Smooth muscle cell (in vitro differentiated cells): Measurements from ENCODE around the gene MMP8. TPM values are rescaled to one million over a fixed set of nuclear protein-coding genes. Genes with fewer than 3 reads are reported as not detected.
"Not testable (repeated sequence)": the region's sequence is repeated elsewhere in the genome, so short reads cannot be mapped to it uniquely, and the experiment has no call there.

Experiments used
- DNase-seq: peaks from one replicate; lab custom pipeline; 2025; ENCODE audit not compliant: unreplicated experiment; lab: John Stamatoyannopoulos, UW
- H2AFZ ChIP-seq: fragments of 200-600 bp; sonication (generic); 2 replicates; pipeline ENCODE4 v1.6.0; 2016; ENCODE audit warnings: antibody characterized with exemption, low read depth, mild to moderate bottlenecking
- H3F3A ChIP-seq: fragments of 200-600 bp; sonication (generic); 2 replicates; pipeline ENCODE4 v1.6.0; 2017; ENCODE audit warnings: antibody characterized with exemption, low read depth
- H3K27ac ChIP-seq: fragments of 200-600 bp; sonication (generic); 2 replicates; pipeline ENCODE4 v1.5.1; 2016; ENCODE audit warnings: low read depth, mild to moderate bottlenecking
- H3K27me3 ChIP-seq: fragments of 200-600 bp; sonication (generic); 2 replicates; pipeline ENCODE4 v1.6.1; 2016; ENCODE audit warnings: low read depth, mild to moderate bottlenecking
- H3K36me3 ChIP-seq: fragments of 200-600 bp; sonication (generic); 2 replicates; pipeline ENCODE4 v1.5.1; 2016; ENCODE audit warnings: low read depth
- H3K4me1 ChIP-seq: fragments of 200-600 bp; sonication (generic); 2 replicates; pipeline ENCODE4 v1.5.1; 2016; ENCODE audit warnings: low read depth
- H3K4me2 ChIP-seq: fragments of 200-600 bp; sonication (generic); 2 replicates; pipeline ENCODE4 v1.6.0; 2016; ENCODE audit warnings: mild to moderate bottlenecking
- H3K4me3 ChIP-seq: fragments of 200-600 bp; sonication (generic); 2 replicates; pipeline ENCODE4 v1.5.1; 2016; ENCODE audit warnings: mild to moderate bottlenecking
- H3K79me2 ChIP-seq: fragments of 200-600 bp; sonication (generic); 2 replicates; pipeline ENCODE4 v1.6.0; 2016; ENCODE audit warnings: low read depth, mild to moderate bottlenecking
- H3K9ac ChIP-seq: fragments of 200-600 bp; sonication (generic); 2 replicates; pipeline ENCODE4 v1.6.0; 2016; ENCODE audit warnings: low read depth
- H3K9me3 ChIP-seq: fragments of 200-600 bp; sonication (generic); replicated peaks from 2 replicates; pipeline ENCODE4 v1.5.1; 2016; ENCODE audit warnings: low read depth
- H4K20me1 ChIP-seq: fragments of 200-600 bp; sonication (generic); 2 replicates; pipeline ENCODE4 v1.6.0; 2016; ENCODE audit warnings: low read depth
- CTCF ChIP-seq: fragments of 200-600 bp; sonication (generic); IDR thresholded peaks from 2 replicates; pipeline ENCODE4 v1.5.1; 2017; ENCODE audit warnings: borderline replicate concordance, mild to moderate bottlenecking, antibody characterized with exemption; ENCODE audit not compliant: insufficient read depth, poor library complexity, severe bottlenecking
- WGBS: methylation state at CpG from one replicate; pipeline ENCODE4 v1.1.7; 2016; ENCODE audit warnings: low lambda C conversion rate; 5-methylcytosine and 5-hydroxymethylcytosine counted together
- polyA plus RNA-seq: library from polyadenylated mRNA; unstranded; fragments of >200 nt; fragmentation: Nextera tagmentation; extraction: Ambion mirVana; gene quantifications from 2 replicates; pipeline ENCODE4 v1.2.1, GENCODE V29; 2016
- total RNA-seq: library from RNA; depleted of rRNA; stranded (reverse); fragments of >200 nt; gene quantifications from 2 replicates; pipeline ENCODE4 v1.2.3, GENCODE V29; 2014

The MMP8 gene
- total and polyA plus RNA-seq, 2 experiments from 2014 or later: 0.81 TPM; not detected in 1

- Histone ChIP-seq H3K4me1 (no peaks in the 10 kb centered on the region), H3K27me3 (no peaks in the 10 kb centered on the region), H3K4me2 (no peak overlapping the region), H3K27ac (no peak overlapping the region), H3K4me3 (no peak overlapping the region), H3K36me3 (no peaks in the 10 kb centered on the region), H3K9me3 (no peaks in the 10 kb centered on the region), H4K20me1 (no peaks in the 10 kb centered on the region), H3F3A (no peaks in the 10 kb centered on the region), H2AFZ (no peak overlapping the region), H3K9ac (no peak overlapping the region), H3K79me2 (no peaks in the 10 kb centered on the region)
- no peak for DNase-seq
- no peak for TF ChIP-seq CTCF
These were observed 9.9 kb upstream of the MMP8 start for GRCh38 chr11:102734650-102735049.

GRCh38 chr11:102733232-102733875 lies 8.6 kb upstream of the MMP8 start:
- no peak overlapping the region for H2AFZ ChIP-seq
- DNase-seq: no peak
- H3K9me3 ChIP-seq: no peaks in the 10 kb centered on the region
- no peaks in the 10 kb centered on the region for H3K79me2 ChIP-seq
- H4K20me1 ChIP-seq: no peaks in the 10 kb centered on the region
- H3K4me1 ChIP-seq: no peaks in the 10 kb centered on the region
- H3K9ac ChIP-seq: no peak overlapping the region
- no peak overlapping the region for H3K4me3 ChIP-seq
- H3F3A ChIP-seq: no peaks in the 10 kb centered on the region
- no peaks in the 10 kb centered on the region for H3K36me3 ChIP-seq
- 37% methylated on average over 8 of the region's 8 CpGs for WGBS
- no peak overlapping the region for H3K27ac ChIP-seq
- H3K4me2 ChIP-seq: no peak overlapping the region
- peak; percentile 81 for TF ChIP-seq CTCF
- H3K27me3 ChIP-seq: no peaks in the 10 kb centered on the region

- not testable (repeated sequence) for H3K36me3 ChIP-seq, H3K4me2 ChIP-seq, H3K79me2 ChIP-seq, H3K4me1 ChIP-seq, H3F3A ChIP-seq, H4K20me1 ChIP-seq, H2AFZ ChIP-seq, DNase-seq, H3K27me3 ChIP-seq, H3K9me3 ChIP-seq, H3K4me3 ChIP-seq, H3K27ac ChIP-seq, H3K9ac ChIP-seq
- WGBS: 54% methylated on average over 5 of the region's 8 CpGs
These were observed 6.2 kb upstream of the MMP8 start for GRCh38 chr11:102730944-102731343.

- Histone ChIP-seq H3K36me3 (no peaks in the 10 kb centered on the region), H3K79me2 (no peaks in the 10 kb centered on the region), H3K9me3 (no peaks in the 10 kb centered on the region), H3K9ac (no peak overlapping the region), H3K27ac (no peak overlapping the region), H3F3A (no peaks in the 10 kb centered on the region), H3K27me3 (no peaks in the 10 kb centered on the region), H2AFZ (no peak overlapping the region), H3K4me1 (peaks cover 2% of the 10 kb centered on the region), H3K4me3 (no peak overlapping the region), H3K4me2 (no peak overlapping the region), H4K20me1 (no peaks in the 10 kb centered on the region)
- no peak for TF ChIP-seq CTCF
- WGBS: 53% methylated on average over 8 of the region's 9 CpGs
- no peak for DNase-seq
These were observed 5.4 kb upstream of the MMP8 start for GRCh38 chr11:102729849-102730815.
